SK-MEL-5 (cell line): Measurements from ENCODE around the gene SLC22A31. TPM values are rescaled to one million over a fixed set of nuclear protein-coding genes. Genes with fewer than 3 reads are reported as not detected.
A peak's percentile ranks its signal among the peaks of the same experiment; 100 is the strongest.

ENCODE experiments used
- DNase-seq: peaks from one replicate; pipeline ENCODE4 v3.0.0-alpha.2; 2016; ENCODE audit warnings: low read depth, low spot score
- in situ Hi-C: cut with HindIII; loops from 2 replicates; pipeline ENCODE4 v1.10.0; 2016; ENCODE audit warnings: low sequenced_read_pairs, high pct_unique_total_duplicates, low pct_unique_long_range_greater_than_20kb
- total RNA-seq: library from RNA; depleted of rRNA; stranded (reverse); fragments of >200 nt; shearing (Covaris generic); gene quantifications from 2 replicates; pipeline ENCODE4 v1.2.3, GENCODE V29; 2014

SLC22A31 gene
- total RNA-seq, 1 experiment from 2014 or later = not detected

- in situ Hi-C loops = no loop called here
- no peak for DNase-seq
These were observed 21.3 kb upstream of the SLC22A31 start for GRCh38 chr16:89221604-89222003.

- in situ Hi-C loops = no loop called here
These were observed 19.0 kb upstream of the SLC22A31 start for GRCh38 chr16:89219365-89219764.

GRCh38 chr16:89217388-89218191 is 17.3 kb upstream of the SLC22A31 start, which contains the start of gene ZNF778:
ZNF778 (plus strand) TSS chr16:89217703; CDS start chr16:89221128, 3,425 bp downstream.
- DNase-seq = peak; percentile 75
- in situ Hi-C loops = no loop called here

More at GRCh38 chr16:89219365-89219764, 19.0 kb upstream of the SLC22A31 start:
- DNase-seq = no peak

GRCh38 chr16:89217138-89217387 is 16.7 kb upstream of the SLC22A31 start:
- in situ Hi-C loops = no loop called here
- no peak for DNase-seq

- in situ Hi-C loops = no loop called here
- peak; percentile 79 for DNase-seq
These were observed 16.2 kb upstream of the SLC22A31 start for GRCh38 chr16:89216315-89217137.

GRCh38 chr16:89210904-89211515 is 10.7 kb upstream of the SLC22A31 start:
- in situ Hi-C loops = no loop called here
- DNase-seq = no peak

- no peak for DNase-seq
- in situ Hi-C loops = no loop called here
These were observed 10.0 kb upstream of the SLC22A31 start for GRCh38 chr16:89210165-89210903.

GRCh38 chr16:89209522-89210044 is 9.2 kb upstream of the SLC22A31 start:
- in situ Hi-C loops = no loop called here
- DNase-seq = no peak

GRCh38 chr16:89207993-89208392 is 7.7 kb upstream of the SLC22A31 start:
- no peak for DNase-seq
- in situ Hi-C loops = no loop called here

- DNase-seq = no peak
- in situ Hi-C loops = no loop called here
These were observed 2.3 kb upstream of the SLC22A31 start for GRCh38 chr16:89202422-89203215.

- peak; percentile 56 for DNase-seq
- in situ Hi-C loops = no loop called here
These were observed 1.4 kb upstream of the SLC22A31 start for GRCh38 chr16:89201439-89202377.

- no peak for DNase-seq
- in situ Hi-C loops = no loop called here
These were observed 594 bp upstream of the SLC22A31 start for GRCh38 chr16:89200850-89201411.

GRCh38 chr16:89199241-89200123 is 855 bp downstream of the SLC22A31 start:
- no peak for DNase-seq
- in situ Hi-C loops = no loop called here

- in situ Hi-C loops = no loop called here
- no peak for DNase-seq
These were observed 1.7 kb downstream of the SLC22A31 start for GRCh38 chr16:89198417-89199240.
